ENCODE data around the gene CDH3.
"Not testable (repeated sequence)": the region's sequence is repeated elsewhere in the genome, so short reads cannot be mapped to it uniquely, and the experiment has no call there.

CDH3 gene

DNA sequence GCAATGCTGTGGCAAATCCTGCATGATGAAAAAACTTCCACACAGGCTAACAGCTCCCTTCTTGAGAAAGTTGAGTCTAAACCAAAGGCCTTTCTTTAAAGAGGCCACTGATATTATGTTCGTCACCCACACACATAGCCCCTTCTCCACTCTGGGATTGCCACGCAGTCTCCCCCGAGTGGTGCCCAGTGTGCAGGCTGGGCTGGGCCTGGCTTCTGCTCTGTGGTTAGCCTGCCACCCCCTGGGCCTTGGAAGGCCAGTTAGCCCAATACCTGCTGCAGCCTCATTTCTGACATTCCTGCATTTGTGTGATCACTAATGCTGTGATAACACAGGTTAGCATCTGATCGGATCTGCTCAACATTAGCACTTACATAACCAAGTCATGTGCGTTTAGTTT is 44.8 kb downstream of the CDH3 start:
- no peak for DNase-seq
- in situ Hi-C loops (cut with MboI; ENCODE audit: low pct_unique_long_range_greater_than_20kb, low sequenced_read_pairs), result no loop called here

DNA sequence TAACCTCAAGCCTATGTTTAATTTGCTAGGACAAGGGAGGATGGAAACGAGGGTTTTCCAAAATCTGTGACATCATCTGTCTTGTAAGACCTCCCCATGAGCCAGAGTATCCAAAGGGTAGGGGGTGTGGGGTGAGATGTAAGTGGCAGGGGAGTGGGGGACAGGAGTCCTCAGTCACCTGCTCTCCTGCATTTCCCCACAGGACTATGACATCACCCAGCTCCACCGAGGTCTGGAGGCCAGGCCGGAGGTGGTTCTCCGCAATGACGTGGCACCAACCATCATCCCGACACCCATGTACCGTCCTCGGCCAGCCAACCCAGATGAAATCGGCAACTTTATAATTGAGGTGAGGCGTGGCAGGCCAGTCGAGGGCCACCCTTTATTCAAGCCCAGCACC is 50.5 kb downstream of the CDH3 start:
- in situ Hi-C loops (cut with MboI; ENCODE audit: low pct_unique_long_range_greater_than_20kb, low sequenced_read_pairs), result no loop called here
- DNase-seq, result no peak

DNA sequence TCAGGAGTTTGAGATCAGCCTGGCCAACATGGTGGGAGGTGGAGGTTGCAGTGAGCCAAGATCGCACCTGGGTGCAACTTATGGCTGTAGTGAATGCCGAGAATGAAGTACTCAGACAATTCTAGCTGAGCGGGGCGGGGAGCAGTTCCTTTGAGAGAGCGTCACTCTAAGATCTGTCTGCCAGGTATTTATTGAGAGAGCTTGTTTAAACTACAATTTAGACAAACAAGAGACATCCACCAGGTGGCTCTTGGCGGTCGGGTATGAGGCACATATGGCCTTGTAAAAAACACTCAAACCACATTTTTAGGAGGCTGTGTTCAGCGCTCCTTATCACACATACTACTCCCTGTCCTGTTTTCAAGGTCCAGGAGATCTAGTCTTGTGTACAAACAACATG is 51.4 kb downstream of the CDH3 start:
- no peak for DNase-seq
- in situ Hi-C loops (cut with MboI; ENCODE audit: low pct_unique_long_range_greater_than_20kb, low sequenced_read_pairs), result no loop called here

DNA sequence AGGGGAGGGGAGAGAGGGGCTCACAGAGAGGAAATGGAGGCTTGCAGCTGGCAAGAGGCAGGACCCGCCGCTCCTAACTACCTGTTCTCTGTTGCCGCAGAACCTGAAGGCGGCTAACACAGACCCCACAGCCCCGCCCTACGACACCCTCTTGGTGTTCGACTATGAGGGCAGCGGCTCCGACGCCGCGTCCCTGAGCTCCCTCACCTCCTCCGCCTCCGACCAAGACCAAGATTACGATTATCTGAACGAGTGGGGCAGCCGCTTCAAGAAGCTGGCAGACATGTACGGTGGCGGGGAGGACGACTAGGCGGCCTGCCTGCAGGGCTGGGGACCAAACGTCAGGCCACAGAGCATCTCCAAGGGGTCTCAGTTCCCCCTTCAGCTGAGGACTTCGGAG is 53.0 kb downstream of the CDH3 start:
- no peak for DNase-seq
- in situ Hi-C loops (cut with MboI; ENCODE audit: low pct_unique_long_range_greater_than_20kb, low sequenced_read_pairs), result no loop called here

GRCh38 chr16:68700120-68700519 is 55.0 kb downstream of the CDH3 start:
- in situ Hi-C loops (cut with MboI; ENCODE audit: low pct_unique_long_range_greater_than_20kb, low sequenced_read_pairs), result no loop called here
- DNase-seq, result no peak

DNA sequence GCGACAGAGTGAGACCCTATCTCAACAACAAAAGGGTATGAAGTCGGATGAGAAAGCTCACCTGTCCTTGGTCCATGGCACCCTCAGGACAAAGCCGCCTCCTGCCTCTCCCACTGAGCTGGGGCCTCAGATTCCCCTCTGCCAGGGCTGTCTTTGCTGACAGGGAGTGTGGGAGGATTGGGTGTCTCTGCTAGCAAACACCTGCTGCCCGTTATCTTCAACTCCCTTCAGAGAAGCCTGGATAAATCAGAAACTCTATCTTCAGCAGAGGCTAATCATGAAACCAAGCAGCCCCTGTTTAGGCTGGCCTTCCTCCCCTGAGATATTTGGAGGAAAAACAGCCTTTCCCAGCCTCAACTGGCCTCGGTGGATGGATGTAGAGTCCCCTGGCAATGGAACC is 55.7 kb downstream of the CDH3 start:
- DNase-seq, result no peak
- in situ Hi-C loops (cut with MboI; ENCODE audit: low pct_unique_long_range_greater_than_20kb, low sequenced_read_pairs), result no loop called here

- in situ Hi-C loops (cut with MboI; ENCODE audit: low pct_unique_long_range_greater_than_20kb, low sequenced_read_pairs), result no loop called here
- peak; percentile 79 for DNase-seq
Measured at GRCh38 chr16:68704232-68704867, 59.2 kb downstream of the CDH3 start.

GRCh38 chr16:68707340-68708152 is 62.4 kb downstream of the CDH3 start:
- DNase-seq, result no peak
- in situ Hi-C loops (cut with MboI; ENCODE audit: low pct_unique_long_range_greater_than_20kb, low sequenced_read_pairs), result no loop called here

DNA sequence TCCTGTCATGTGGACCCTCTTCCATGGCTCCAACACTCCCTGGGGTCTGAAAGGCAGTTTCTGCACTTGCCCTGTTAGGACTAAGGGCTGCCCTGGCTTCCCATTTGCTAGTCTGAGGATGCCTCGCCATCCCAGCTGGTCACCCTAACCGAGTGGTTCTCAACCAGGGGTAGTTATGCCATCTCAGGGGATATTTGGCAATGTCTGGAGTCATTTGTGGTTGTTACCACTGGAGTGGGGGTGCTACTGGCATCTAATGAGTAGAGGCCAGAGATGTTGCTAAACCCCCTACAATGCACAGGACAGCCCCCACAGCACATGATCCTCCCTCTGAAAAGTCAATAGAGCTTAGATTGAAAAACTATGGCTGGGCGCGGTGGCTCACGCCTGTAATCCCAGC is 65.1 kb downstream of the CDH3 start:
- in situ Hi-C loops (cut with MboI; ENCODE audit: low pct_unique_long_range_greater_than_20kb, low sequenced_read_pairs), result no loop called here
- DNase-seq, result no peak

DNA sequence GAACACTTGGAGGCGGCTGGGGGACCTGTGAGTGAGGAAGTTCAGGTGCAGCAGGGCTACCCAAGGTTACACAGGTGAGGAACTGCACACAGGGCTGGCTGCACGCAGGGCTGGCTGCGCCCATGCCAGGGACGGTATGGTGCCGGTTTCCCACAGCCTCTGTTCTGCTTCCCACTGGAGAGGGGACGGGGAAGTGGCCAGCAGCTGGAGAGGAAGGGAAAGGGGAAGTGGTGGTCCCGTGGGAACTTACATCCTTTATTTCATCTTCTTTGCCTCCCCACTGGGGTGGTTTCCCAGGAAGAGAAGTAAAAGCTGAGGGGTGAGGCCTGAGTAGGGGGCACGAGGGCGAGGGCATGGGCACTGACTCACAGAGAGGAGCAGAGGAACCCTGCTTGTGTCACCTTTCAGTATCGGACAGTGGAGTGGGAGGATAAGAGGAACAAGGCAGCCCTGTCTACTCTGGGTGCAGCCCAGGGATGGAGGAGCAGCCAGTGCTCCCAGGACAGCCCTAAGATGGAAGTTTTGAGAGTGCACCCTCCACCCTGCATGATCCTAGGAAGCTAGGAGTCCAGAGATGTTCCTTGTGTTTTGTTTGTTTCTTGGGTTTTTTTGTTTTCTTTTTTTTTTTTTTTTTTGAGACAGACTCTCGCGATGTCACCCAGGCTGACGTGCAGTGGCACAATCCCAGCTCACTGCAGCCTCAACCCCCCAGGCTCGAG is 66.5 kb downstream of the CDH3 start:
- DNase-seq, result peak; percentile 55
- in situ Hi-C loops (cut with MboI; ENCODE audit: low pct_unique_long_range_greater_than_20kb, low sequenced_read_pairs), result no loop called here

DNA sequence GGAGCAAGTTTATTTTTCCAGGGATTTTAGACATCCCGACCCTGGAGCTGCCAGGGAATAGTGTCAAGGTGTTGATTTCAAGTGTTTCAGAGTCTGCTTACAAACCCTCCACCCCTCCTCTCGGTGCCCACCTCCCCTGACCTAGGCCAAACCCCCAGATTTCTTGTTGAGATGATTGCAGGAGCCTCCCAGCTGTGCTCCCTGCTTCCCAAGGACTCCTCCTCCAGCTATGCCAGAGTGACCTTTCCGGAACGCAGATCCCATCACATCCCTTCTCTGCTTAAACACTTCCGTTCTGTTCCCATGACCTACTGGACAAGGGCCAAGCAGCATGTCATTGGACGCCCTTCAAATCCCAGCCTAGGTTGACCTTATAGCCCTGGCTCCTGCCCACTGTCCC is 68.3 kb downstream of the CDH3 start:
- in situ Hi-C loops (cut with MboI; ENCODE audit: low pct_unique_long_range_greater_than_20kb, low sequenced_read_pairs), result no loop called here
- DNase-seq, result no peak

DNA sequence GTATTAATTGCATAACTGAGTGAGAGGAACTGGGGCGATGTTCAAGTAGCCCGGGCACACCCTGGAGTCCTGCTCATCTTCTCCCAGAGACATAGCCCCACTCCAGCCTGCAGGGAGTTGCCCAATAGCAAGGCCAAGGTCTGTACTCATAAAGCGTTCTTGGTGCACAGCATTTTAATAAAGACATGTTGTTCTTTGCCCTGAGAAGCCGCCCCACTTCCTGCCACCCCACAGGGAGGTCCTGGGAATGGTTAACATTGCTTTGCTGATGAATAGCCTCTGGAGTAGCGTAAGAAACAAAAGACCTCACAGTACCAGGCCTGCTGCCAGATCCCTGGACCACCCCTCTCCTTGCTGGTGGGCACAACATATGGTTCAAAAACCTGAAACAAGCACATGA is 70.4 kb downstream of the CDH3 start:
- in situ Hi-C loops (cut with MboI; ENCODE audit: low pct_unique_long_range_greater_than_20kb, low sequenced_read_pairs), result no loop called here
- DNase-seq, result no peak

- DNase-seq; in situ Hi-C loops (cut with MboI; ENCODE audit: low pct_unique_long_range_greater_than_20kb, low sequenced_read_pairs): not testable (repeated sequence)
Measured at GRCh38 chr16:68716516-68716915, 71.4 kb downstream of the CDH3 start.

DNA sequence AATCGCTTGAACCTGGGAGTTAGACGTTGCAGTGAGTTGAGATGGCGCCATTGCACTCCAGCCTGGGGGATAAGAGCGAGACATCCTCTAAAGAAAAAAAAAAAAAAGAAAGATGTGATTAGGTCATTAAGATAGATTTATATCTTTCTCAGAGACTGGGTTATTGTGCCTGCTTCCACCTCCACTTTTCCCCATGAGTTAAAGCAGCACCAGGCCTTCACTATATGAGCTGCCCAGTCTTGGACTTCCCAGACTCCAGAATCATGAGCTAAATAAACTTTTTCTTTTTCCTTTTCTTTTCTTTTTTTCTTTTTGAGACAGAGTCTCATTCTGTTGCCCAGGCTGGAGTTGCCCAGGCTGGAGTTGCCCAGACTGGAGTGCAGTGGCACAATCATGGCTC is 72.6 kb downstream of the CDH3 start:
- in situ Hi-C loops (cut with MboI; ENCODE audit: low pct_unique_long_range_greater_than_20kb, low sequenced_read_pairs), result no loop called here
- DNase-seq, result no peak

DNA sequence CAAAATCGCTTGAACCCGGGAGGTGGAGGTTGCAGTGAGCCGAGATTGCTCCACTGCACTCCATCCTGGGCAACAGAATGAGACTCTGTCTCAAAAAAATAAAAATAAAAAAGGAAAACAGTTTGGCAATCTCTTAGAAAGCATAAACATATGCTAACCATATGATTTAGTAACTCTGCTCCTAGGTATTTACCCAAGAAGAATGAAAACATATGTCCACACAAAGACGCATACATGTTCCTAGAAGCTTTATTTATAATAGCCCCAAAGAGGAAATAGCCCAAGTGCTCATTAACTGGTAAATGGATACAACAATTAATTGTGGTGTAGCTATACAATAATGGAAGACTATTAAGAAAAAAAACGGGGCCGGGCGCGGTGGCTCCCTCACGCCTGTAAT is 73.5 kb downstream of the CDH3 start:
- no peak for DNase-seq
- in situ Hi-C loops (cut with MboI; ENCODE audit: low pct_unique_long_range_greater_than_20kb, low sequenced_read_pairs), result no loop called here

DNA sequence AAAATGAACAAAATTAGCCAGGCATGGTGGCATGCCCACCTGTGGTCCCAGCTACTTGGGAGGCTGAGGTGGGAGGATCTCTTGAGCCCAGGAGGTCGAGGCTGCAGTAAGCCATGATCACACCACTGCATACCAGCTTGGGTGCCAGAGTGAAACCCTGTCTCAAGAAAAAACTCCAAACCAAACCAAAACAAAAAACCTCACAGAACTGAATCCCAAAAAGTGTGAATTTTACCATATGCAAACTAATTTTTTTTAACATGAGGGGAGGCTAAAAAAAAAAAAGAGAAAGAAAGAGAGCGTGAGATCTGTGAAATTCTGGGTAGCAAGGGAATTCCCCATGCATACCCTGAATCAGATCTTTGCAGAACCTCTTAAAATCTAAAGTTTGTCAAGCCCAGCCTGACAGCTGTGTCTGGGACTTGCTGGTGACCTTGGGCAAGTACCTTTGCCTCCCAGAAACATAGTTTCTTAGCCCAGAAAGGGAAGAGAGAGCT is 74.9 kb downstream of the CDH3 start:
- in situ Hi-C loops (cut with MboI; ENCODE audit: low pct_unique_long_range_greater_than_20kb, low sequenced_read_pairs), result no loop called here
- DNase-seq, result no peak

GRCh38 chr16:68722119-68723024 is 77.3 kb downstream of the CDH3 start:
- DNase-seq, result no peak
- in situ Hi-C loops (cut with MboI; ENCODE audit: low pct_unique_long_range_greater_than_20kb, low sequenced_read_pairs), result no loop called here

DNA sequence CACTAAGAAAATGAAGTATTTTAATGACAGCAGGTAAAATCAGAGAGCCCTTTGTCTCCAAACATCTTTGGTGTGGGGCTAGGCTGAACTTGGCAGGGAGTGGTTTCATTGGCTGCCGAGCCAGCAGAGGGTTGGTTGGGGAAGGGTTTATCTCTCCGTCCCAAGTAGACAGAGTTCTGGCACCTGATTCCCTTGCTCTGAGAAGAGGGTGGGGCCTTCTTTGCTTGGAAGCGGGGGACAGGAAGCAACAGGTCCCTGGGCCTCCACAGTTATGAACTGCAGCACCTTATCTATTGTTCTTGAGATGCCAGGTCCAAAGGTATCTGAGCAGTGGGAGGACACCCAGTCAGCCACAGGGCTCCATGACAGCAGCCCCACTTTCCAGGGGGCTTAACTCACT is 79.7 kb downstream of the CDH3 start:
- in situ Hi-C loops (cut with MboI; ENCODE audit: low pct_unique_long_range_greater_than_20kb, low sequenced_read_pairs), result no loop called here

DNA sequence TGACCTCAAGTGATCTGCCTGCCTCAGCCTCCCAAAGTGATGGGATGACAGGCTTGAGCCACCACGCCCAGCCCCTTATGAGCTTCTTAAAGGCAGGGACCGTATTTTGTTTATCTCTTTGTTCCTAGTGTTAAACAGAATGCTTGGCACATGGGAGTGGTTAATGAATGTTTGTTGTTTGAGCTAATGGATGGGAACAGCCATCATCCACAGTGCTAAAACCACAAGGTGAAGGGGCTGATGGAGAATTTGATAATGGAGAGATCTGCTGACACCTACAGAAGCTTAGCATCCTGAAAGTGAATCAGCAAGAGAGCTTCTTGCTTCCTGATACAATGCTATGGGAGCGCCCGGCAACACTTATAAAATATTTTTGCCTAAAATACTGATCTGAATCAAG is 83.4 kb downstream of the CDH3 start:
- in situ Hi-C loops (cut with MboI; ENCODE audit: low pct_unique_long_range_greater_than_20kb, low sequenced_read_pairs), result no loop called here
- DNase-seq, result no peak

More for the DNA sequence above, 79.7 kb downstream of the CDH3 start:
- DNase-seq, result no peak

Data from KBM-7 (cell line).